Measurements from ENCODE around the gene LPAR6.
"Not testable (repeated sequence)": the region's sequence is repeated elsewhere in the genome, so short reads cannot be mapped to it uniquely, and the experiment has no call there.

The LPAR6 gene

GRCh38 chr13:48431431-48431830, 18.5 kb upstream of the LPAR6 start:
- no peak for TF ChIP-seq EZH2 (IDR thresholded peaks at IDR 0.05; ENCODE audit: borderline replicate concordance, low read length)
- TF ChIP-seq CTCF (IDR thresholded peaks at IDR 0.05; ENCODE audit: low read length): no peak
- Histone ChIP-seq H3K27ac (ENCODE audit: low read depth, low read length, poor library complexity, severe bottlenecking) (no peak overlapping the region), H3K27me3 (ENCODE audit: insufficient read depth, low read length) (no peaks in the 10 kb centered on the region), H3K9me3 (ENCODE audit: low read length) (no peaks in the 10 kb centered on the region), H3K36me3 (ENCODE audit: insufficient read depth, low read length) (peaks cover 6% of the 10 kb centered on the region), H3K9me2 (ENCODE audit: low read depth, low read length) (no peaks in the 10 kb centered on the region), H3K4me1 (ENCODE audit: insufficient read depth, low read length, severe bottlenecking) (peaks cover 4% of the 10 kb centered on the region), H2AFZ (ENCODE audit: low read length) (no peak overlapping the region), H3K4me3 (ENCODE audit: low read depth, low read length, poor library complexity, severe bottlenecking) (no peak overlapping the region), H3K79me2 (ENCODE audit: insufficient read depth, low read length) (no peaks in the 10 kb centered on the region), H3K9ac (ENCODE audit: low read length) (no peak overlapping the region), H3F3A (ENCODE audit: insufficient read depth, low read length) (no peaks in the 10 kb centered on the region), H4K20me1 (ENCODE audit: insufficient read depth, low read length) (no peaks in the 10 kb centered on the region), H3K4me2 (ENCODE audit: low read length) (no peak overlapping the region)

- H4K20me1 ChIP-seq (ENCODE audit: insufficient read depth, low read length): no peaks in the 10 kb centered on the region
- no peaks in the 10 kb centered on the region for H3F3A ChIP-seq (ENCODE audit: insufficient read depth, low read length)
- H3K4me1 ChIP-seq (ENCODE audit: insufficient read depth, low read length, severe bottlenecking): peaks cover 4% of the 10 kb centered on the region
Measured at GRCh38 chr13:48429886-48430285, 17.0 kb upstream of the LPAR6 start.

GRCh38 chr13:48429036-48429435, 16.1 kb upstream of the LPAR6 start:
- Histone ChIP-seq H3K9me2 (ENCODE audit: low read depth, low read length) (no peaks in the 10 kb centered on the region), H2AFZ (ENCODE audit: low read length) (no peak overlapping the region), H3K9me3 (ENCODE audit: low read length) (no peaks in the 10 kb centered on the region), H3K27me3 (ENCODE audit: insufficient read depth, low read length) (no peaks in the 10 kb centered on the region), H3K4me2 (ENCODE audit: low read length) (no peak overlapping the region), H3F3A (ENCODE audit: insufficient read depth, low read length) (no peaks in the 10 kb centered on the region), H3K4me3 (ENCODE audit: low read depth, low read length, poor library complexity, severe bottlenecking) (no peak overlapping the region), H4K20me1 (ENCODE audit: insufficient read depth, low read length) (no peaks in the 10 kb centered on the region), H3K4me1 (ENCODE audit: insufficient read depth, low read length, severe bottlenecking) (peaks cover 4% of the 10 kb centered on the region), H3K9ac (ENCODE audit: low read length) (no peak overlapping the region), H3K27ac (ENCODE audit: low read depth, low read length, poor library complexity, severe bottlenecking) (no peak overlapping the region), H3K79me2 (ENCODE audit: insufficient read depth, low read length) (no peaks in the 10 kb centered on the region), H3K36me3 (ENCODE audit: insufficient read depth, low read length) (peaks cover 7% of the 10 kb centered on the region)
- TF ChIP-seq CTCF (IDR thresholded peaks at IDR 0.05; ENCODE audit: low read length): no peak
- no peak for TF ChIP-seq EZH2 (IDR thresholded peaks at IDR 0.05; ENCODE audit: borderline replicate concordance, low read length)

More at GRCh38 chr13:48429886-48430285, 17.0 kb upstream of the LPAR6 start:
- no peak for TF ChIP-seq CTCF (IDR thresholded peaks at IDR 0.05; ENCODE audit: low read length)
- TF ChIP-seq EZH2 (IDR thresholded peaks at IDR 0.05; ENCODE audit: borderline replicate concordance, low read length): no peak
- Histone ChIP-seq H3K9me2 (ENCODE audit: low read depth, low read length) (no peaks in the 10 kb centered on the region), H3K4me2 (ENCODE audit: low read length) (no peak overlapping the region), H3K27ac (ENCODE audit: low read depth, low read length, poor library complexity, severe bottlenecking) (no peak overlapping the region), H3K4me3 (ENCODE audit: low read depth, low read length, poor library complexity, severe bottlenecking) (no peak overlapping the region), H3K36me3 (ENCODE audit: insufficient read depth, low read length) (peaks cover 7% of the 10 kb centered on the region), H3K27me3 (ENCODE audit: insufficient read depth, low read length) (no peaks in the 10 kb centered on the region), H3K9me3 (ENCODE audit: low read length) (no peaks in the 10 kb centered on the region), H2AFZ (ENCODE audit: low read length) (no peak overlapping the region), H3K79me2 (ENCODE audit: insufficient read depth, low read length) (no peaks in the 10 kb centered on the region), H3K9ac (ENCODE audit: low read length) (no peak overlapping the region)

GRCh38 chr13:48426755-48427298, 13.9 kb upstream of the LPAR6 start:
- H3F3A ChIP-seq (ENCODE audit: insufficient read depth, low read length); H3K9me3 ChIP-seq (ENCODE audit: low read length); H3K4me3 ChIP-seq (ENCODE audit: low read depth, low read length, poor library complexity, severe bottlenecking); H3K36me3 ChIP-seq (ENCODE audit: insufficient read depth, low read length); H3K9me2 ChIP-seq (ENCODE audit: low read depth, low read length); H3K27ac ChIP-seq (ENCODE audit: low read depth, low read length, poor library complexity, severe bottlenecking); H2AFZ ChIP-seq (ENCODE audit: low read length); H3K4me2 ChIP-seq (ENCODE audit: low read length); H3K27me3 ChIP-seq (ENCODE audit: insufficient read depth, low read length); H3K9ac ChIP-seq (ENCODE audit: low read length); H3K79me2 ChIP-seq (ENCODE audit: insufficient read depth, low read length); H3K4me1 ChIP-seq (ENCODE audit: insufficient read depth, low read length, severe bottlenecking); H4K20me1 ChIP-seq (ENCODE audit: insufficient read depth, low read length): not testable (repeated sequence)

All from OCI-LY1 (cell line).